ENCODE measurements around the gene TTC39C.
A peak's percentile ranks its signal among the peaks of the same experiment; 100 is the strongest.
"Not testable (repeated sequence)": the region's sequence is repeated elsewhere in the genome, so short reads cannot be mapped to it uniquely, and the experiment has no call there.

The TTC39C gene

DNA sequence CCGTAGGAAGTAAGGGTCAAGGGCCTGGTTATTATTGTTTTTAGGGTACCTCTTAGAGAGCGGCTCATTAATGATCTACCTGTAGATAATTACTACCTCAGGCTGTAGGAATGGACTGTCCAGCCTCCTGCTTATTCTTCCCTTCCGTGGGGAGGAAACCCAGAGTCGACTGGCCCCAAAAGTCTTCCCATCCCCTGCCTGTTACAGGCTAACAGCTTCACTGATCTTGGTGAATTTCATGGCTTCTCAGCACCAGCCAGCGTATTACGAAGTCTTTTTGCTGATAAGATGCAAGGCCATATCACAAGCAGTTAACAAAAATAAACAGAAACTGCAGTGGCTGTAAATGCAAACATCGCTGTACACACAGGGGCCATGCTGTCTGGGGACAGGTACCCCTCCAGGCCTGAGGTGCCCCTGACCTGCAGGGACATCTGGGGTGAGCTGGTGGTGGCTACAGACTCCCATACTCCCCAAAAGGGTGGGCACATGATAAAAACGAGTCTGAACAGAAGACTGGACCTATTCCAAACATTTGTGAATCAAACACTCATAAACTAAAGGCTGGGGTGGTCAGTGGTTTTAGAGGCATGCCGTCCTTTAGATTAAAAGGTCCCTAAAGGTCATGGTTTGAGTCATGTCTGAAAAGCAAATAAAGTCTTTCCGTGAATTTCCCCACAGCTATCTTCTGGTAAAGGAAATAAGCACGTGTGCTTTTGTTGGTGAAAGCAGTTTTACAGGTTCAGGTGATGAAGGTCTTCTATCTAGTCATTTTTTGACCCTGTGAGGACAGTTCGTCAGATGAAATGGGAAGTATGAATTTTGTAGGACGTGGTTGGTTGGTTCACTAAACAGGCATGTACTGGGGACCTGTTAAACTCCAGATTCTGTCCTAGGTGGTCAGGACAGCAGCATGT is 36.7 kb downstream of the TTC39C start:
- FAIRE-seq (no peak), DNase-seq (ENCODE audit: insufficient read length, low spot score) (no peak)

DNA sequence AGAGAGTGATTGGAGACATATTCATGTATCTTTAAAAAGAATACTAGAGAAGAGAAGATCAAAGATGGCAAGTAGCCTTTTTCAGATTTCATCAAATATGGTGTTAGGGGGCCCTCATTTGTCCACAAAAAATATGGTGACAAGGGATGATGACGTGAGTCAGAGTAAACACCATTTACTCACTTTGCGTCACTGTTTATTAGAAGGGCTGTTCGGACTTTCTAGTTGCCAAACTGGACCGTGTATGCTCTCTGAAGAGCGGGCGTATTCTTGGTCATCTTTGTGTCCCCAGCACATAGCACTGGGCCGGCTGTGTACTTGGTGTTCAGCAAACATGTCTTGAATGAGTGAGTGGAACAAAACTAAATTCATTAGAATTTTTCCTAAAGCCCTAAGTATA is 37.5 kb downstream of the TTC39C start:
- FAIRE-seq (no peak), DNase-seq (ENCODE audit: insufficient read length, low spot score) (no peak)

DNA sequence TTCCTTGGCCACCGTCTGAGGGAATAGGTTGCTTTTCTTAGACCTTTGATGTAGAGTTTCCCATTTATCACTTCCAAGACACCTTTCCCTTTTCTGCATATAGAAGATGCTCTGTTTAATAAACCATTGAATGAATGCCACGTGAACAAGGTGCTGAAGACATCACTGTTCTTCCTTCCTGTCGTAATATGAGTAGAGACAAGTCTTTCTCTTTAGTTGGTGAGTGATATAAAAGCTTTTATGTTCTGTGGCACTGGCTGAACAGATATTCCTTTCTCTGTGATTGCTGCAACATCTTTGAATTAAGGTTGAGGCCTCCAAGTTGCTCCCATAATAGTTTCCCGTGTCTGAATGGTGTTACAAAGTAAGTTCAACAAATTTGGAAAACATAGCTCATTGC is 38.7 kb downstream of the TTC39C start:
- DNase-seq (ENCODE audit: insufficient read length, low spot score) (no peak), FAIRE-seq (no peak)

DNA sequence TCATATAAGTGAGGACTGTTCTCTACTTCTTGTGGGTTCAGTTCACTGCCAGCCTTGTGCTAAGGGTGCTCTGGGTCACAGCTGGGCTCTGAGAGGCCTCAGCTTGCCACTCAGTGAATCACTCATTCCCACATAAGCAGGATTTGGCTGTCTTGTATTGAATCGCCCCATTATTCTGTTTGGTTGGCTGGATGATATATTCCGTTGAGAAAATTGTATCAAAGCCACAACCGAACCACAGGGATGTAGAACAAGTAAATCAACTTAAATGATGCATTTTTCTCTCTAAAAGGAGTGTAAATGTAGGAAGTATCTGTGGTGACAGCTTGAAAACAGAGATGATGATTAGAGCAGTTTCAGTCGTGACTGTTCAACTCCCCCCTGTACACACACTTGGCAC is 39.6 kb downstream of the TTC39C start:
- DNase-seq (ENCODE audit: insufficient read length, low spot score) (no peak), FAIRE-seq (no peak)

DNA sequence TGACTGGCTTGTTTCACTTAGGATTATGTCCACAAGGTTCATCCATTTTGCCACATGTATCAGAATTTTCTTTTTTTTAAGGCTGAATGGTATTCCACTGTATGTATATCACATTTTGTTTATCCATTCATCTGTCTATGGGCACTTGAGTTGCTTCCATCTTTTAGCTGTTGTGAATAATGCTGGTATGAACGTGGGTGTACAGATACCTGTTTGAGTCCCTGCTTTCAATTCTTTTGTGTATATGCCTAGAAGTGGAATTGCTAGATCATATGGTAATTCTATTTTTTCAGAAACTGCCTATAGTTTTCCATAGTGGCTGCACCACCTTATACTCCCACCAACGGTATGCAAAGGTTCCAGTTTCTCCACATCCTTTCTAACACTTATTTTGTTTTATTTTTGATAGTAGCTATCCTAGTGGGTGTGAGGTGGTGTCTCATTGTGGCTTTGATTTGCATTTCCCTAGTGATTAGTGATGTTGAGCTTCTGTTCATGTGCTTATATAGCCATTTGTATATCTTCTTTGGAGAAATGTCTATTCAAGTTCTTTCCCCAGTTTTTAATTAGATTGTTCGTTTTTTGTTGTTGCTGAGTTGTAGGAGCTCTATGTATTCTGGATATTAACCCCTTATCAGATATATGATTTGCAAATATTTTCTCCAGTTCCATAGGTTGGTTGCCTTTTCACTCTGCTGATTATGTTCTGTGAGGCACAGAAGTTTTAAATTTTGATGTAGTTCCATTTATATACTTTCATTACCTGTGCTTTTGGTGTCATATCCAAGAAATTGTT is 40.7 kb downstream of the TTC39C start:
- no peak for FAIRE-seq
- no peak for DNase-seq (ENCODE audit: insufficient read length, low spot score)

DNA sequence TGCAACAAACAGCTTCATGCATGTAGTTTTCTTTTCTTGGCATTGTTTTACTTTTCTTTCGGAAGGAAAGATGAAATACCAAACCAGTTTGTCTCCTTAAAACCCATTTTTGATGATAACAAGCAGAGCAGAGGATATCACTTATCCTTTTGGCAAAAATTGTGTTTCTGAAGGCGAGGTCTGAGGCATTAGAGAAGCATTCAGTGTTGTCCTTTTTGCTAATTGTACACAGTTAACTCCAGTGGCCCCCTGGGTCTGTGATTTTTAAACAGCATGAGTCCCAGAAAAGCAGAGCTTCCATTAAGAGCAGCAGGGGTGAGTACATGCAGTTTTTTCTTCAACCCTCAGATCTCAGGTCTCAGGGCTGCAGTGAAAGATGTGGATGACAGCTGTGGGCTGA is 41.3 kb downstream of the TTC39C start:
- FAIRE-seq (no peak), DNase-seq (ENCODE audit: insufficient read length, low spot score) (no peak)

DNA sequence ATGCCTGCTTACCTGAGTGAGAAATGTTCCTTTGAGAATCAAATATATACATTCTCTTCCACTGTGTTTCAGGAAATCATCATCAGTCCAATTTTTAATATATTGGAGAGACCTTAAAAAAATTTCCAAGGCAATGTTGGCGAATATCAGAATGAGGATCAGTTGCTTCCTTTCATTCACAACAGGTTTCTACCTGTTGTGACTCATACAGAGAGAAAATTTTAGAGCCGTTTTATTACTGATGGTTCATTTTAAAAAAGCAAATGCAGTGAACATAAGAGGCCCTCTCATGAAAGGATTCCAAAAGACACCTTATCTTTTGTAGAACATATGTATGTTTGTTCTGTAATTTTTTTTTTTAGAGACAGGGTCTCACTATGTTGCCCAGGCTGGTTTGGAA is 42.0 kb downstream of the TTC39C start:
- FAIRE-seq, result no peak
- no peak for DNase-seq (ENCODE audit: insufficient read length, low spot score)

DNA sequence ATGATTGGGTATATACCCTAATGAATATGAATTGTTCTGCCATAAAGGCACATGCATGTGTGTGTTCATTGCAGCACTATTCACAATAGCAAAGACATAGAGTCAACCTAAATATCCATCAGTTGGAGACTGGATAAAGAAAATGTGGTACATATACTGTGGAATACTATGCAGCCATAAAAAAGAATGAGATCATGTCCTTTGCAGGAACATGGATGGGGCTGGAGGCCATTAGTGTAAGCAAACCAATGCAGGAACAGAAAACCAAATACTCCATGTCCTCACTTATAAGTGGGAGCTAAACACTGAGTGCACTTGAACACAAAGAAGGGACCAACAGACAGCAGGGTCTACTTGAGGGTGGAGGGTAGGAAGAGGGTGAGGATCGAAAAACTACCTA is 43.2 kb downstream of the TTC39C start:
- DNase-seq (ENCODE audit: insufficient read length, low spot score) (no peak), FAIRE-seq (no peak)

DNA sequence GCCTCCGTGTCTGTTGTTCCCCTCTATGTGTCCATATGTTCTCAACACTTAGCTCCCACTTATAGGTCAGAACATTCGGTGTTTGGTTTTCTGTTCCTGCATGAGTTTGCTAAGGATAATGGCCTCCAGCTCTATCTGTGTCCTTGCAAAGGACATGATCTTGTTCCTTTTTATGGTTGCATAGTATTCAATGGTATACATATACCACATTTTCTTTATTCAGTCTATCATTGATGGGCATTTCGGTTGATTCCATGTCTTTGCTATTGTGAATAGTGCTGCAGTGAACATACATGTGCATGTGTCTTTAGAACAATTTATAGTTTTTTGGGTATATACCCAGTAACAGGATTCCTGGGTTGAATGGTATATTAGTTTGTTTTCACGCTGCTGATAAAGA is 44.8 kb downstream of the TTC39C start:
- not testable (repeated sequence) for FAIRE-seq; DNase-seq (ENCODE audit: insufficient read length, low spot score)

DNA sequence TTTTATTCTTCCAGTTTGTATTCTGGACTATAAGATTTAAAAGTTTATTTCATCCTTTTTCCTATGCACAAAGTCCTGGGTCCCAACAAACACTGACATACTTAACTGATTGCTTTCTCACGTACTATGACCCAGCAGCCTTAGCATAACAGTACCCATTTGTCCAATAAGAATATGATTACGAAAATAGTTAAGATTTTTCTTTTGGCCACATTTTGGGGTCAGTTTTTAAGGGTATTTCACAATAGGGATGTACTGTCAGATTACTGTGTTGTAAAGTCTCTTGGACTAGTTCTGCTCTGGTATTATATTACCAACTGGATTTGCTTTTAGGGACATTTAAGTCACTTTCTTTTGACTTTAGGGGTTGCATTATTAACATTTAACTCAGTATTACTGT is 46.1 kb downstream of the TTC39C start:
- no peak for FAIRE-seq

DNA sequence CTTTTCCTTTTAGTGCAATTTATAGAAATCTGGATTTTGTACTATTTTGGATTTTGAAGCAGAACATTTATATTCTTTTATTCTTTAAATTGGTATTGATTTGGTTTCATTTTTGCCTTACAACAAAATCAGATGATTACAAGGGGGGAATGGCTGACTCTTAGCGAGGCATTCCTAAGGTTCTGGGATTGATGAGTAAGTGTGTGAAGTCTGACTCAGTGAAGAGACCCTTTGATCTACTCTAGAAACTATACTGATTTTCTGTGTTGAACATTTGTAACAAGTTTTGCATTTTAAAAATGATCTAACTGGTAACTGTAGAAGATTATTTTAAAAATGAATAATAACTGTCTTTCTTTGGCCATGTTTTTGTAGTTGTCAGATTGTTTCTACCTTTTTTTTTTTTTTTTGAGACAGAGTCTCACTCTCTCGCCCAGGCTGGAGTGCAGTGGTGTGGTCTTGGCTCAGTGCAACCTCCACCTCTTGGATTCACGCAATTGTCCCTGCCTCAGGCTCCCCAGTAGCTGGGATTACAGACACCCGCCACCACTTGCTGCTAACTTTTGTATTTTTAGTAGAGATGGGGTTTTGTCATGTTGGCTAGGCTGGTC is 48.7 kb downstream of the TTC39C start:
- DNase-seq (ENCODE audit: insufficient read length, low spot score) (peak; percentile 21), FAIRE-seq (no peak)

More for the DNA sequence above, 46.1 kb downstream of the TTC39C start:
- no peak for DNase-seq (ENCODE audit: insufficient read length, low spot score)

DNA sequence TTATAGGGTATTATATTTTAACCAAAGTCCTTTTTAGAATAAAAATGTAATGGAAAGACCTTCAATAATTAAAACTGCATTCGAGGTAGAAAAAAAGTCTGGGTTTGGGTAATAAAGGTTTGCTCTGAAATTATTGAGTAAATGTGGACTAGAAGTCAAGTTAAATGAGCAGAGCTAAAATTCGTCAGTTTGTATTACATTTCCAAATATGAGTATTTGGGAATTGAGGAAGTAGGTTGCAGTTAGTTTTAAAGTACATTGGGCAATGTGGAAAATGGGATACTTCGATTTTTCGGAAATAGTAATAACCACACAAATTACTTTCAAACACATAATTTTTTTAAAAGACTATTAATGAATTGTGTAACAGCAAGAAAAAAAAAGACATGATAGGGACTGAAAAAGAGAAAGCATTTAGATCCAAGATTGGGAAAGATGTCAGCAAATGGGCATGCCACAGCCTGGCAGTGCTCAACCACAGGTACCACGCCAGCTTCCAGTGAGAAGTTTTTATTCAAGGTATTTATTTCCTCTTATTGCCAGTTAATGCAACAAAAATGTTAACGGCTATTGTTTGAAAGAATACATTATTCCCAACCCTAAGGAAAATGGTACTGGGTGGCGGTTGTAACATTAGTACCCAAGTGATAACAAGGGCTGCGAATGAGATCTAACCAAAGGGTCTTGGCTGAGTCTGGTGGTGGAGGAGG is 50.0 kb downstream of the TTC39C start:
- no peak for FAIRE-seq
- no peak for DNase-seq (ENCODE audit: insufficient read length, low spot score)

DNA sequence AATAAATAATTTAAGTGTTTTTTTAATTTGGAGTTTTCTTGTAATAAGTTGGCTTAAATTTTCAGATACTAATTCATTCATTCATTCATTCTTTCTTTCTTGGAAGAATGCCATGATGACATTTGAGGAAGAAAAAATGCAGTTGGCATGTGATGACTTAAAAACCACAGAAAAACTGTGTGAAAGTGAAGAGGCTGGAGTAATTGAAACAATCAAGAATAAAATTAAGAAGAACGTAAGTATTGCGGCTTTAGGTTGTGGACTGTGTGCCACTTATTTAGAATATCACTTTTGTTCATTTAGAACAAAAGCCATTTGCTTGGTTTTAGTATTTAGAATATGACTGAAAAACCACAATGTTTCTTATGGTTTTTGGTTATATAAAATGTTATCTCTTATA is 51.4 kb downstream of the TTC39C start:
- no peak for FAIRE-seq
- DNase-seq (ENCODE audit: insufficient read length, low spot score), result no peak

DNA sequence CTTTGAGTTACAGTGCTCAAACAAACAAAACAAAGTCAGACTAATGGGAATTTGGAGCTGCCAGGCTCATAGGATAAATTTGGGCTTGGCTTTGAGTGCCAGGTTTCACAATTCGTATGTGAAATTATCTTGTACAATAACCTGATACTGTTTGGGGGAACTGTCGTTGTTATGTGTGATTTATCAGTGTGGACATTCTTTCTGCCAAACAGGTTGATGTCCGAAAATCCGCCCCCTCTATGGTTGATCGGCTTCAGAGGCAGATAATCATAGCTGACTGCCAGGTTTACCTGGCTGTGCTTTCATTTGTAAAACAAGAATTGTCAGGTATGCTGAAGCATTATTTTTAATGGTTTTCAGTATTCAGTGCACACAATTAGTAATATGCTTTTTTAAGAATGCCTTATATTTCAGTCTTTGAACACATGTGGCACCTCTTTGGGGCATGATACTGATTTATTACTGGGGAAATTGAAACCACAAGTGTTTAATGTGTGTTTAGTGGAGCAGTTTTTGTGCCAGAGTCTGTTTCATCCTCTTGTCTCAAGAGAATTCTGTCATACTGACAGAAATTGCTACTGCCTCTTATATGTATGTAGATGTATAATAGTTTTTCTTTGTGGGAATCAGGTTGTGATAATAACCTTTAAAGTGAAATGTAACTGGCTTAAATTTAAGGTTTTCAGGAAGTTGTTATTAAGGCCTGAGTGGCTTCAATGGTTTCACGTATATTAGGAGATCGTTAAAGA is 54.6 kb downstream of the TTC39C start:
- DNase-seq (ENCODE audit: insufficient read length, low spot score) (no peak), FAIRE-seq (no peak)

DNA sequence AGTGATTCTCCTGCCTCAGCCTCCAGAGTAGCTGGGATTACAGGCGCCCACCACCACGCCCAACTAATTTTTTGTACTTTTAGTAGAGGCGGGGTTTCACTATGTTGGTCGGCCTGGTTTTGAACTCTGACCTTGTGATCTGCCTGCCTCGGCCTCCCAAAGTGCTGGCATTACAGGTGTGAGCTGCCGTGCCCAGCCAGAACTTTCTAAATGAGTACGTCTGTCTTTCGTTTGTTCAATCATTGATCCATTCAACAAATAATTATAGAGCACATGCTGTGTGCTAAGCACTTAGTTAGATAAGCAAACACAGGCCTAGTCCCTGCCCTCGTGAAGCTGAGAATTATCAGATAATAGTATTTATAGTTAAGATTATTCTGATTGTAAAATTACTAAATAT is 56.5 kb downstream of the TTC39C start:
- no peak for FAIRE-seq
- no peak for DNase-seq (ENCODE audit: insufficient read length, low spot score)

DNA sequence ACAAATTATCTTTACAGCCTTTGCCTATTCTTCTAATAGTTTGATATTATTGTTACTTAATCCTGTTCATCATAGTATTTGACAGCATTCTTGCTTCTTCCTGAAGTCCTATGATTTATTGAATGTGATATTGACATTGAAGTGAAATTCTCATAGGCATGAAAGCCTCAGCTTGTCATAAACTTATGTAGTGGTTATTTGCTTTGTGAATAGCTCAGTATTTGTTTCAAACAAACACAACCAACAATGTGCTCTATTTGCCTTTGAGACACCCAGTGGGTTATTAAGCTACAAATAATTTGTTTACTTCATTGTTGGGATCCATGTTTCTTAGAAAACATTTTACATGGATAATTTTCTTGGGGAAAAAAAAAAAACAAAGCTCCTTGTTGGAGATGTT is 57.2 kb downstream of the TTC39C start:
- DNase-seq (ENCODE audit: insufficient read length, low spot score) (no peak), FAIRE-seq (no peak)

DNA sequence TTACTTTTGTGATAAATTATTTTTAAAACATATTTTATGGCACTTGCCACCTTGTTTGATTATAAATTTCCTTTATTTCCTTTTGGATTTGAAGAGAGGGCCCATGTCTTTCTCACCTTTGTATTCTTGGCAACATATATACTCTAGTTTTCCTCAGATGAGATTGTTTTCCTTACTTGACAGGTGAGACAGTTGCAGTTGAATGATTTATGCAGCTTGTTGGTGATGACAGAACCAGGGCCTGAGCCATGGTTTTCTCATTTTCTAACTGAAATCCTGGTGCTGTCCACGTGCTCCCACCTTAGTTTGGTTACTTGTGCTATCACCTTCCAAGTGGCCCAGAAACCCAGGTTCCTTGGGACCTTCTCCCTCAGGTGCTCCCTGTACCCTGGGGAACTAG is 58.2 kb downstream of the TTC39C start:
- FAIRE-seq (no peak), DNase-seq (ENCODE audit: insufficient read length, low spot score) (no peak)

DNA sequence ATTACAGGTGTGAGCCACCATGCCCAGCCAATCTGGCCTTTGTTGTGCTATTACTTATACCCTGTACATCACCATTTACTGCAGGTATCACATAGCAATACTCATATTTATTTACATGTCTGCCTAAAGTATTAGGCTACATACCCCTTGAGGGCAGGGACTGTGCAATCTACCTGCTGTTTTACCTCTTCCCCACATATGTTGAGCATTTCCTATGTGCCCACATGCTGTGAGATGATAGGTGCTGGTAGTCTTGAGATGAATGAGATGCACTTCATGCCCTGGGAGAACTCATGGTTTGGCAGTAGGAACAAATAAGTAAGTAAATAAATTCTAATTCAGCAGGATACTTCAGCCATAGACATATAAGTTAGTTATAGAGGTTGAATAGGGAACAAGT is 59.2 kb downstream of the TTC39C start:
- FAIRE-seq (no peak), DNase-seq (ENCODE audit: insufficient read length, low spot score) (no peak)

DNA sequence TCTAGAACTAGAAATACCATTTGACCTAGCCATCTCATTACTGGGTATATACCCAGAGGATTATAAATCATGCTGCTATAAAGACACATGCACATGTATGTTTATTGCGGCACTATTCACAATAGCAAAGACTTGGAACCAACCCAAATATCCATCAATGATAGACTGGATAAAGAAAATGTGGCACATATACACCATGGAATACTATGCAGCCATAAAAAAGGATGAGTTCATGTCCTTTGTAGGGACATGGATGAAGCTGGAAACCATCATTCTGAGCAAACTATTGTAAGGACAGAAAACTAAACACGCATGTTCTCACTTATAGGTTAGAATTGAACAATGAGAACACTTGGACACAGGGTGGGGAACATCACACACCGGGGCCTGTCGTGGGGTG is 60.2 kb downstream of the TTC39C start:
- FAIRE-seq; DNase-seq (ENCODE audit: insufficient read length, low spot score): not testable (repeated sequence)
